Measurements from ENCODE around the gene SLCO2B1. TPM values are rescaled to one million over a fixed set of nuclear protein-coding genes. Genes with fewer than 3 reads are reported as not detected.

Gene SLCO2B1
- total RNA-seq, 4 donors from 2014 or later = 68.8 to 148 (median 85.3) TPM

- no peak for TF ChIP-seq CTCF (IDR thresholded peaks at IDR 0.05; ENCODE audit: low read depth)
These were observed 52.7 kb downstream of the SLCO2B1 start for GRCh38 chr11:75203641-75204011.

GRCh38 chr11:75204012-75204674 is 53.2 kb downstream of the SLCO2B1 start:
- no peak for TF ChIP-seq CTCF (IDR thresholded peaks at IDR 0.05; ENCODE audit: low read depth)

GRCh38 chr11:75204685-75205563 is 54.0 kb downstream of the SLCO2B1 start:
- TF ChIP-seq CTCF (IDR thresholded peaks at IDR 0.05; ENCODE audit: low read depth) = no peak

- TF ChIP-seq CTCF (IDR thresholded peaks at IDR 0.05; ENCODE audit: low read depth) = no peak
These were observed 54.7 kb downstream of the SLCO2B1 start for GRCh38 chr11:75205564-75206020.

GRCh38 chr11:75208446-75208845 is 57.5 kb downstream of the SLCO2B1 start:
- TF ChIP-seq CTCF (IDR thresholded peaks at IDR 0.05; ENCODE audit: low read depth) = no peak

GRCh38 chr11:75212411-75212810 is 61.5 kb downstream of the SLCO2B1 start:
- no peak for TF ChIP-seq CTCF (IDR thresholded peaks at IDR 0.05; ENCODE audit: low read depth)

- TF ChIP-seq CTCF (IDR thresholded peaks at IDR 0.05; ENCODE audit: low read depth) = no peak
These were observed 63.5 kb downstream of the SLCO2B1 start for GRCh38 chr11:75214411-75214821.

Measured in subcutaneous adipose tissue (tissue), 4 donors.